HepG2 (cell line): ENCODE results near the gene PVRIG. TPM values are rescaled to one million over a fixed set of nuclear protein-coding genes. Genes with fewer than 3 reads are reported as not detected.
A peak's percentile ranks its signal among the peaks of the same experiment; 100 is the strongest.

Experiments
- ARID5B ChIP-seq: IDR thresholded peaks from 2 replicates; pipeline ENCODE4 v1.4.0; 2020; ENCODE audit warnings: mild to moderate bottlenecking, missing genetic modification reagents
- CREM ChIP-seq, 2 experiments: sonication (generic) in 1 of 2; formaldehyde crosslinking in 1 of 2; IDR thresholded peaks; 2 replicates each; pipeline versions ENCODE4 v1.4.0 to v1.6.1; 2016 to 2020; ENCODE audit warnings: antibody characterized with exemption in 1 of 2, mild to moderate bottlenecking in 1 of 2, missing genetic modification reagents in 1 of 2
- E2F1 ChIP-seq: sonication (generic); formaldehyde crosslinking; IDR thresholded peaks from 2 replicates; pipeline ENCODE4 v1.5.0; 2020; ENCODE audit warnings: missing genetic modification reagents
- FOXP1 ChIP-seq, 2 experiments: fragments of 450-650 bp in 1 of 2; IDR thresholded peaks; 2 replicates each; pipeline ENCODE4 v1.6.1; 2017 to 2018; ENCODE audit warnings: antibody characterized with exemption in 1 of 2
- HDAC2 ChIP-seq: sonication (generic); formaldehyde crosslinking; IDR thresholded peaks from 2 replicates; pipeline ENCODE4 v1.4.0; 2020; ENCODE audit warnings: missing genetic modification reagents
- IKZF4 ChIP-seq: sonication (generic); formaldehyde crosslinking; IDR thresholded peaks from 2 replicates; pipeline ENCODE4 v1.5.1; 2020; ENCODE audit warnings: borderline replicate concordance, mild to moderate bottlenecking, low read depth, missing genetic modification reagents; ENCODE audit errors: not compliant biosample characterization
- JUN ChIP-seq: sonication (generic); formaldehyde crosslinking; IDR thresholded peaks from 2 replicates; pipeline ENCODE4 v1.4.0; 2020; ENCODE audit warnings: mild to moderate bottlenecking, missing genetic modification reagents
- KDM4B ChIP-seq: sonication (generic); formaldehyde crosslinking; IDR thresholded peaks from 2 replicates; pipeline ENCODE4 v1.4.0; 2020; ENCODE audit warnings: missing genetic modification reagents
- LCORL ChIP-seq, 2 experiments: fragments of 450-650 bp in 1 of 2; sonication (generic) in 1 of 2; formaldehyde crosslinking in 1 of 2; IDR thresholded peaks; 2 replicates each; pipeline versions ENCODE4 v1.5.0 to v1.6.1; 2017 to 2020; ENCODE audit warnings: antibody characterized with exemption in 1 of 2, missing genetic modification reagents in 1 of 2
- MXI1 ChIP-seq: IDR thresholded peaks from 3 replicates; pipeline ENCODE4 v1.6.1; 2012; ENCODE audit warnings: low read depth, low read length, inconsistent platforms, borderline replicate concordance
- MYPOP ChIP-seq: sonication (generic); formaldehyde crosslinking; IDR thresholded peaks from 2 replicates; pipeline ENCODE4 v1.8.1; 2023; ENCODE audit warnings: mild to moderate bottlenecking, moderate library complexity, missing genetic modification reagents
- PAWR ChIP-seq: sonication (generic); formaldehyde crosslinking; IDR thresholded peaks from 2 replicates; pipeline ENCODE4 v1.4.0; 2020; ENCODE audit warnings: missing genetic modification reagents, mild to moderate bottlenecking, borderline replicate concordance
- RXRA ChIP-seq: sonication (generic); formaldehyde crosslinking; IDR thresholded peaks from 2 replicates; pipeline ENCODE4 v1.5.1; 2020; ENCODE audit warnings: missing genetic modification reagents
- SOX5 ChIP-seq: IDR thresholded peaks from 2 replicates; pipeline ENCODE4 v1.6.1; 2016; ENCODE audit warnings: borderline replicate concordance
- ZBTB38 ChIP-seq: sonication (generic); formaldehyde crosslinking; IDR thresholded peaks from 2 replicates; pipeline ENCODE4 v1.5.1; 2020; ENCODE audit warnings: mild to moderate bottlenecking, missing genetic modification reagents
- ZMYM4 ChIP-seq: sonication (generic); formaldehyde crosslinking; IDR thresholded peaks from 2 replicates; pipeline ENCODE4 v1.8.1; 2023; ENCODE audit warnings: mild to moderate bottlenecking, missing genetic modification reagents
- ZNF644 ChIP-seq: IDR thresholded peaks from 2 replicates; pipeline ENCODE4 v1.6.1; 2016; ENCODE audit warnings: low read depth
- ZNF703 ChIP-seq: sonication (generic); formaldehyde crosslinking; IDR thresholded peaks from 2 replicates; pipeline ENCODE4 v1.5.1; 2020; ENCODE audit warnings: missing genetic modification reagents, mild to moderate bottlenecking, moderate library complexity, borderline replicate concordance
- ZNF747 ChIP-seq: sonication (generic); formaldehyde crosslinking; IDR thresholded peaks from 2 replicates; pipeline ENCODE4 v1.8.1; 2023; ENCODE audit warnings: missing genetic modification reagents, mild to moderate bottlenecking, borderline replicate concordance
- ZSCAN31 ChIP-seq: sonication (generic); formaldehyde crosslinking; IDR thresholded peaks from 2 replicates; pipeline ENCODE4 v1.5.0; 2020; ENCODE audit warnings: low read depth, mild to moderate bottlenecking, missing genetic modification reagents
- ZXDC ChIP-seq: sonication (generic); formaldehyde crosslinking; IDR thresholded peaks from 2 replicates; pipeline ENCODE4 v1.5.0; 2020; ENCODE audit warnings: mild to moderate bottlenecking, missing genetic modification reagents
- polyA plus RNA-seq, 8 experiments: library from polyadenylated mRNA; depleted of rRNA in 3 of 8; stranded (reverse) in 7 of 8; unstranded in 1 of 8; fragments of >200 nt; fragmentation: Illumina TruSeq in 4 of 8; extraction: Trizol in 4 of 8; gene quantifications; 2 replicates each; pipeline versions ENCODE4 v1.2.1 to v1.2.3, GENCODE V29; 2011 to 2016; ENCODE audit warnings: low read depth in 4 of 8, missing spikeins in 1 of 8, mixed read lengths in 1 of 8; ENCODE audit not compliant: insufficient read depth in 1 of 8
- total RNA-seq, 5 experiments: library from RNA; depleted of rRNA; stranded (reverse); fragments of >200 nt; fragmentation: Illumina TruSeq; extraction: Trizol; gene quantifications; 2 replicates each; pipeline ENCODE4 v1.2.3, GENCODE V29; 2016; ENCODE audit warnings: low read depth in 1 of 5

The PVRIG gene
- total and polyA plus RNA-seq, 2 of the 13 experiments (the other 11 are each of a cell fraction or from before 2014, with no cell fraction given), result not detected

GRCh38 chr7:100247152-100247757, 27.5 kb downstream of the PVRIG start (continued):
- TF ChIP-seq ARID5B (CRISPR knock-in tag) (peak; percentile 82), JUN (CRISPR knock-in tag) (peak; percentile 49; the same call in 1 of the 2 replicates), MYPOP (CRISPR knock-in tag) (no peak), HDAC2 (CRISPR knock-in tag) (peak; percentile 70), LCORL (IDR thresholded peaks at IDR 0.05) (no peak), LCORL (CRISPR knock-in tag; IDR thresholded peaks at IDR 0.05) (peak; percentile 73), ZSCAN31 (CRISPR knock-in tag) (0 out of 2 replicates have a peak, but pooled peaks have one; percentile 26), E2F1 (no peak), PAWR (CRISPR knock-in tag) (no peak), ZNF703 (no peak), ZNF644 (CRISPR knock-in tag) (no peak), KDM4B (no peak), CREM (IDR thresholded peaks at IDR 0.05) (peak; percentile 34; the same call in 1 of the 2 replicates), CREM (CRISPR knock-in tag; IDR thresholded peaks at IDR 0.05) (no peak), IKZF4 (CRISPR knock-in tag) (no peak), ZBTB38 (CRISPR knock-in tag) (no peak), ZMYM4 (CRISPR knock-in tag) (peak; percentile 16; the same call in 1 of the 2 replicates), RXRA (CRISPR knock-in tag) (peak; percentile 72; the same call in 1 of the 2 replicates), MXI1 (0 out of 3 replicates have a peak, but pooled peaks have one; percentile 22), FOXP1 (IDR thresholded peaks at IDR 0.05) (no peak), FOXP1 (CRISPR knock-in tag; IDR thresholded peaks at IDR 0.05) (peak; percentile 62), ZXDC (CRISPR knock-in tag) (no peak), ZNF747 (CRISPR knock-in tag) (no peak), SOX5 (CRISPR knock-in tag) (peak; percentile 74; the same call in 1 of the 2 replicates)
